B cell (primary cell): ENCODE measurements around the gene MEF2B.

Experiments
- EZH2 ChIP-seq: IDR thresholded peaks from 2 replicates; pipeline ENCODE4 v1.6.1; 2012; ENCODE audit warnings: borderline replicate concordance, low read depth, mild to moderate bottlenecking, moderate library complexity, low read length; ENCODE audit not compliant: insufficient read depth, poor library complexity, severe bottlenecking
- TF ChIP-seq, protein P1 (sequence below): fragments of 200-600 bp; IDR thresholded peaks from one replicate; pipeline ENCODE4 v1.8.0; 2022; ENCODE audit warnings: antibody characterized with exemption, mild to moderate bottlenecking

DNA sequence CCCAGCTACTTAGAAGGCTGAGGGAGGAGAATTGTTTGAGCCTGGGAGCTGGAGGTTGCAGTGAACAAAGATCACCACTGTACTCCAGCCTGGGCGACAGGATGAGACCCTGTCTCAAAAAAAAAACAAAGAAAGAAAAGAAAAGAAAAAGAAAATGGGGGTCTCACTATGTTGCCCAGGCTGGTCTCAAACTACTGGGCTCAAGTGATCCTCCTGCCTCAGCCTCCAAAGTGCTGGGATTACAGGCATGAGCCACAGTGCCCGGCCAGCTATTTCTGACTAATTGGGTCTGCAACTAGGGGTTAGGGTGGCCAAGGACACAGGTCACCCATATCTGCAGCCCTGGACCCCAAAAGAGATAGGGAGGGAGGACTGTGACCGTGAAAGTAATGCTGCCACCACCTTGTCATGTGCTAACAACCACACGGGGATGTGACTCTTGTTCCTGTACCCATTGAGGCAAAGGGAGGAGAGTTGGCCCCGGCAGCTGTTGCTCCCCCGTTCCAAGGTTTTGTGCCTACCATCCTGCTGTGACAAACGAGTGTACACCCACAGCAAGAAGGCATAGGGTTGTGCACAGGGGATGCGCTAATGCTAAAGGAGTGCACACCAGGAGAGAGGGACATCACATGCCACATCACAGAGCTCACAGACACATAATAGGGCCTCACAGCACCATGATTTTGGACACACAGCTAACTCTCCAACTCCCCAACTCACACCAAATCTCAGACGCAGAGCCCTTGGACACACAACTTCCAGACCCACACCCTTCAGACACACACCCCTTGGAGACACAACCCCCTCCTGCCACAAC is 619 bp downstream of the MEF2B start:
- TF ChIP-seq, protein P1, sequence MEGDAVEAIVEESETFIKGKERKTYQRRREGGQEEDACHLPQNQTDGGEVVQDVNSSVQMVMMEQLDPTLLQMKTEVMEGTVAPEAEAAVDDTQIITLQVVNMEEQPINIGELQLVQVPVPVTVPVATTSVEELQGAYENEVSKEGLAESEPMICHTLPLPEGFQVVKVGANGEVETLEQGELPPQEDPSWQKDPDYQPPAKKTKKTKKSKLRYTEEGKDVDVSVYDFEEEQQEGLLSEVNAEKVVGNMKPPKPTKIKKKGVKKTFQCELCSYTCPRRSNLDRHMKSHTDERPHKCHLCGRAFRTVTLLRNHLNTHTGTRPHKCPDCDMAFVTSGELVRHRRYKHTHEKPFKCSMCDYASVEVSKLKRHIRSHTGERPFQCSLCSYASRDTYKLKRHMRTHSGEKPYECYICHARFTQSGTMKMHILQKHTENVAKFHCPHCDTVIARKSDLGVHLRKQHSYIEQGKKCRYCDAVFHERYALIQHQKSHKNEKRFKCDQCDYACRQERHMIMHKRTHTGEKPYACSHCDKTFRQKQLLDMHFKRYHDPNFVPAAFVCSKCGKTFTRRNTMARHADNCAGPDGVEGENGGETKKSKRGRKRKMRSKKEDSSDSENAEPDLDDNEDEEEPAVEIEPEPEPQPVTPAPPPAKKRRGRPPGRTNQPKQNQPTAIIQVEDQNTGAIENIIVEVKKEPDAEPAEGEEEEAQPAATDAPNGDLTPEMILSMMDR, result no peak
- TF ChIP-seq EZH2, result no peak
